Measurements from ENCODE around the gene CYP26B1. TPM values are rescaled to one million over a fixed set of nuclear protein-coding genes. Genes with fewer than 3 reads are reported as not detected.

CYP26B1 gene
- total RNA-seq, 1 experiment from 2014 or later, result 1.3 TPM

DNA sequence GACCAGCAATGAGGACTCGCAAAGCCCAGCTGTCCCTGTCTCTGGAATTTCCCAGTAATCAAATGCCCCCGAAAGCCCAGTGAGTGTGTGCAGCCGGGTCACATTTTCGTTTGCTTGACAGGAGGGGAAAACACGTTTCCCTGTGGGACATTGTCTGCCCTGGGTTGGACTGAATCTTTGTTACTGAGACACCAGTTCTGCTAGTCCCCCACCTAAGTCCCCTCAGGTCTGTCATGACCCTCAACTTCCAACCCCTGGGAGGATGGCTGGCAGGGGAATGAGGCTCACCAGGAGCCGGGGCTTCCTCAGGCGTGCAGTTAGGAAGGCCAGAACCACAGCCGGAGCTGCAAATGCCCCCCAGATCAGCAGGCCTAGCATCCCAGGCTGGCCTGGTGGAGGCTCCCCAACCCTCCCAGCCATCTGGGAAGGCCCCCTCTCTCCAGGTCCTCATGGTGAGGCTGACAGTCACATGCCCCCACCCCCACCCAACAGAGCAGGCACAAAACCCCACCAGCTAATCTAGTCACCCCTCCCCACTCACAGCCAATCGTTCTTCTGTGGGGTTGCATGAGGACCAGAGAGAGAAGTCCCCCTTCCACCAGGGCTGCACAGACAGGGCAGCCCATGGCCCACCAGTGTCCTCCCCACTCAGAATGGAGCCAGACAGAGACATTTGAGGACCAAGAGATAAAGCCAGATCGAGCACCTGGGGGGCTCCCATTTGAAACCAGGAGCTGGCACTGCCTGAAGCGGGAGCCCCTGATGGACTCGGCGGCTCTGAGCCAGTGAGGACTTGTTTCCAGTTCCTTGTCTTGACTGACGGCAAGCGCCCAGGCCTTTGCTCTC is 33.6 kb downstream of the CYP26B1 start:
- Histone ChIP-seq H4K20me1 (ENCODE audit: insufficient read depth) (no peaks in the 10 kb centered on the region), H3K4me1 (replicated peaks; ENCODE audit: insufficient read depth) (peaks cover 34% of the 10 kb centered on the region), H3K9me3 (ENCODE audit: insufficient read depth, low read depth) (peaks cover 3% of the 10 kb centered on the region; the same call in 1 of the 2 replicates), H3K27me3 (ENCODE audit: insufficient read depth, low read depth) (no peaks in the 10 kb centered on the region), H3K9me2 (ENCODE audit: insufficient read depth) (no peaks in the 10 kb centered on the region), H3K36me3 (ENCODE audit: low read depth) (no peaks in the 10 kb centered on the region), H3K27ac (no peak overlapping the region), H3K4me2 (no peak overlapping the region), H2AFZ (no peak overlapping the region), H3K79me2 (ENCODE audit: low read depth) (no peaks in the 10 kb centered on the region), H3F3A (ENCODE audit: insufficient read depth, low read depth) (peaks cover 20% of the 10 kb centered on the region), H3K4me3 (no peak overlapping the region)
- no TSS peak for BruUV-seq (replicated peaks)
- POLR2A ChIA-PET (ENCODE audit: unreplicated experiment), result no interaction called here
- intact Hi-C loops (cut with micrococcal nuclease; ENCODE audit: unreplicated experiment), result loop anchor here (10.0 kb wide), 1 partner anchor 369 kb away; no protein-coding TSS in a partner anchor
- CTCF ChIA-PET, result no interaction called here
- no peak for TF ChIP-seq EZH2 (IDR thresholded peaks at IDR 0.05; ENCODE audit: low read depth)
- TF ChIP-seq, protein P1, sequence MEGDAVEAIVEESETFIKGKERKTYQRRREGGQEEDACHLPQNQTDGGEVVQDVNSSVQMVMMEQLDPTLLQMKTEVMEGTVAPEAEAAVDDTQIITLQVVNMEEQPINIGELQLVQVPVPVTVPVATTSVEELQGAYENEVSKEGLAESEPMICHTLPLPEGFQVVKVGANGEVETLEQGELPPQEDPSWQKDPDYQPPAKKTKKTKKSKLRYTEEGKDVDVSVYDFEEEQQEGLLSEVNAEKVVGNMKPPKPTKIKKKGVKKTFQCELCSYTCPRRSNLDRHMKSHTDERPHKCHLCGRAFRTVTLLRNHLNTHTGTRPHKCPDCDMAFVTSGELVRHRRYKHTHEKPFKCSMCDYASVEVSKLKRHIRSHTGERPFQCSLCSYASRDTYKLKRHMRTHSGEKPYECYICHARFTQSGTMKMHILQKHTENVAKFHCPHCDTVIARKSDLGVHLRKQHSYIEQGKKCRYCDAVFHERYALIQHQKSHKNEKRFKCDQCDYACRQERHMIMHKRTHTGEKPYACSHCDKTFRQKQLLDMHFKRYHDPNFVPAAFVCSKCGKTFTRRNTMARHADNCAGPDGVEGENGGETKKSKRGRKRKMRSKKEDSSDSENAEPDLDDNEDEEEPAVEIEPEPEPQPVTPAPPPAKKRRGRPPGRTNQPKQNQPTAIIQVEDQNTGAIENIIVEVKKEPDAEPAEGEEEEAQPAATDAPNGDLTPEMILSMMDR (conservative IDR thresholded peaks at IDR 0.05), result no peak
- DNase-seq, result no peak

DNA sequence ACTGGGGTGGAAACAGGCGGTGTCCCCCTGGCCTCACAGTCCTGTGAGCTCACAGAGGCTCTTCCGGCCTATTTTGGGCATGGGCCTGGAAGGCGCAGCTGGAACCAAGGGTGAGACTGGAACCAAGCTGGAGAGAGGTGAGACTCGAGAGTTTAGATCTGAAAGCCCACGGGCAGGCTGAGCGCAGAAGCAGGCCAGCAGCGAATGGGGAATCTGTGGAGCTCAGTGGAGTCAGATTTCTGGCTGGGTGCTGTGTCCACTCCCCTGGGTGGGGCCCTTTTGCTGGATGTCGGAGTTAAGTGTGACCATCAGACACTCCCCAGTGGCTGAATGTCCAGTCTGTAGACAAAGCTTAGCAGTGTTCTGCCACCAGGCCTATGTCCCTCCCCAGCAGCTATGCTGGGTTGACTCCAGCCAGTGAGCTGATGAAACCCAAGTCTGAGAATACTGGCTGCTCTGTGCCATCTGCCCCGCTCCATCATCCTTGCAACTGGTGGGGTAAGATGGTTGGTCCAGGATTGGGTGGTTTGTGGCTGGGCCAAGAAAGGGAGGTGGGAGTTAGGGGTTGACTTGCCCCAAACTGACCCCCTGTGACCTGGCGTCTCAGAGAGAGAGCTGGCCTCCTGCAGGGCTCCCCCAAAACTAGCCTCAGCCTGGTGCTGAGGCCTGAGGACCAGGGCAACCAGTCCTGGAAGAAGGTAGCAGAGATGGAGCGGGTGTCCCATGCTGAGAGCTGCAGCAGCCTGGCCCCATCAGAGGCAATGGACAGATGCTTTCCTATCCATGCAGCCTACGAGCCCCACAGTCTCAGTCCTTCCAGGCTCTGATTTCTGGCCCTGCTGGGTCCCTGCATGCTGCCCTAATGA is 34.4 kb downstream of the CYP26B1 start:
- H3K4me2 ChIP-seq, result no peak overlapping the region
- ChIA-PET POLR2A (ENCODE audit: unreplicated experiment) (no interaction called here), CTCF (no interaction called here)
- H3F3A ChIP-seq (ENCODE audit: insufficient read depth, low read depth), result peaks cover 20% of the 10 kb centered on the region
- no peaks in the 10 kb centered on the region for H3K36me3 ChIP-seq (ENCODE audit: low read depth)
- H3K9me3 ChIP-seq (ENCODE audit: insufficient read depth, low read depth), result no peaks in the 10 kb centered on the region; the same call in 1 of the 2 replicates
- no TSS peak for BruUV-seq (replicated peaks)
- no peaks in the 10 kb centered on the region for H4K20me1 ChIP-seq (ENCODE audit: insufficient read depth)
- H3K27me3 ChIP-seq (ENCODE audit: insufficient read depth, low read depth), result no peaks in the 10 kb centered on the region
- no peak for DNase-seq
- H3K79me2 ChIP-seq (ENCODE audit: low read depth), result no peaks in the 10 kb centered on the region
- no peak overlapping the region for H2AFZ ChIP-seq
- H3K9me2 ChIP-seq (ENCODE audit: insufficient read depth), result no peaks in the 10 kb centered on the region
- intact Hi-C loops (cut with micrococcal nuclease; ENCODE audit: unreplicated experiment), result loop anchor here (10.0 kb wide), 1 partner anchor 368 kb away; no protein-coding TSS in a partner anchor
- no peak for TF ChIP-seq EZH2 (IDR thresholded peaks at IDR 0.05; ENCODE audit: low read depth)
- TF ChIP-seq, protein P1 (conservative IDR thresholded peaks at IDR 0.05), result no peak
- no peak overlapping the region for H3K27ac ChIP-seq
- peaks cover 39% of the 10 kb centered on the region for H3K4me1 ChIP-seq (replicated peaks; ENCODE audit: insufficient read depth)
- H3K4me3 ChIP-seq, result no peak overlapping the region

DNA sequence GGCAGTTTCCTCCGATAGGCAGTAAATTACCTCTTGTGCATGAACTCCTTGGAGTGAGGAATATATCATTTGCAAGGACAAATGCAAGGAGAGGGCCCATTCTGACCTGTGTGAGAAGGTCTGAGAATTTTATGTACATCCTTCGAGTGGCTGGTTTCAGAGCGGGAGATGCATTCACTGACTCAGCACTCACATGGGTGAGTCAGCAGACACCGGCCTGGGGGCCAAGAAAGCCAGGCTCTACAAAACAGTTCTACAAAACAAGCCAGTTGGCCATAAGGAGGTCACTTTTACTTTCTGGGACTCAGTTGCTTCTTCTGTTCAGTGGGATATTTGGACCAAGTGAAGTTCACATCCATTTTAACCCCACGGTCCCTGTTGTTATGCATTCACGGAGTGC is 35.3 kb downstream of the CYP26B1 start:
- Histone ChIP-seq H3F3A (ENCODE audit: insufficient read depth, low read depth) (peaks cover 19% of the 10 kb centered on the region), H2AFZ (no peak overlapping the region), H4K20me1 (ENCODE audit: insufficient read depth) (no peaks in the 10 kb centered on the region), H3K27me3 (ENCODE audit: insufficient read depth, low read depth) (no peaks in the 10 kb centered on the region), H3K4me2 (no peak overlapping the region), H3K27ac (no peak overlapping the region), H3K4me3 (no peak overlapping the region), H3K9me2 (ENCODE audit: insufficient read depth) (no peaks in the 10 kb centered on the region), H3K79me2 (ENCODE audit: low read depth) (no peaks in the 10 kb centered on the region), H3K4me1 (replicated peaks; ENCODE audit: insufficient read depth) (peaks cover 43% of the 10 kb centered on the region), H3K36me3 (ENCODE audit: low read depth) (no peaks in the 10 kb centered on the region), H3K9me3 (ENCODE audit: insufficient read depth, low read depth) (no peaks in the 10 kb centered on the region; the same call in 1 of the 2 replicates)
- no TSS peak for BruUV-seq (replicated peaks)
- TF ChIP-seq, protein P1 (conservative IDR thresholded peaks at IDR 0.05), result no peak
- no peak for TF ChIP-seq EZH2 (IDR thresholded peaks at IDR 0.05; ENCODE audit: low read depth)
- no peak for DNase-seq
- POLR2A ChIA-PET (ENCODE audit: unreplicated experiment), result no interaction called here
- CTCF ChIA-PET, result no interaction called here
- intact Hi-C loops (cut with micrococcal nuclease; ENCODE audit: unreplicated experiment), result loop anchor here (10.0 kb wide), 1 partner anchor 368 kb away; no protein-coding TSS in a partner anchor
